IMR-90 (cell line): ENCODE data around the gene ARL13A. TPM values are rescaled to one million over a fixed set of nuclear protein-coding genes. Genes with fewer than 3 reads are reported as not detected.

Experiments
- ATAC-seq: fragments of 200-7000 bp; cut with Tn5 transposase; 2 replicates; pipeline ENCODE4 v1.9.1; 2020; ENCODE audit warnings: low read depth, mild to moderate bottlenecking, moderate library complexity
- BruUV-seq: library from RNA; stranded (reverse); fragments of 400-500 nt; replicated peaks from 2 replicates; lab custom pipeline; 2021; lab: Mats Ljungman, UMichigan
- CTCF ChIA-PET: fragments of 300-600 bp; formaldehyde crosslinking; extraction: SDS; loops from one replicate; lab custom pipeline; 2021; ENCODE audit warnings: antibody characterized with exemption; lab: Yijun Ruan, JAX
- POLR2A ChIA-PET: fragments of 300-600 bp; sonication (Branson Sonifier 250); formaldehyde crosslinking; loops from one replicate; lab custom pipeline; 2022; ENCODE audit warnings: antibody characterized with exemption; ENCODE audit not compliant: unreplicated experiment; lab: Charles Lee
- DNase-seq: peaks from one replicate; pipeline ENCODE4 v3.0.0; 2013
- H2AFZ ChIP-seq: replicated peaks from 2 replicates; pipeline ENCODE3; 2013; ENCODE audit warnings: low read length, mild to moderate bottlenecking; ENCODE audit not compliant: poor library complexity
- H2AK5ac ChIP-seq: 2 replicates; pipeline ENCODE4 v1.6.1; 2013; ENCODE audit warnings: low read depth, low read length, inconsistent platforms
- H2AK9ac ChIP-seq: replicated peaks from 2 replicates; pipeline ENCODE3; 2013; ENCODE audit warnings: mild to moderate bottlenecking, low read depth, low read length, moderate library complexity; ENCODE audit not compliant: poor library complexity
- H2BK120ac ChIP-seq: 2 replicates; pipeline ENCODE4 v1.6.1; 2013; ENCODE audit warnings: low read depth, low read length, inconsistent platforms
- H2BK15ac ChIP-seq: 3 replicates; pipeline ENCODE4 v1.6.1; 2013; ENCODE audit warnings: low read depth, low read length, inconsistent platforms
- H2BK20ac ChIP-seq: 2 replicates; pipeline ENCODE4 v1.6.1; 2013; ENCODE audit warnings: low read depth, mild to moderate bottlenecking, inconsistent platforms, low read length, moderate library complexity
- H2BK5ac ChIP-seq: 2 replicates; pipeline ENCODE4 v1.6.1; 2013; ENCODE audit warnings: mild to moderate bottlenecking, low read depth, low read length, inconsistent platforms; ENCODE audit not compliant: poor library complexity, severe bottlenecking
- H3K14ac ChIP-seq: replicated peaks from 2 replicates; pipeline ENCODE4 v1.6.1; 2013; ENCODE audit warnings: low read depth, low read length, inconsistent platforms
- H3K18ac ChIP-seq: 2 replicates; pipeline ENCODE4 v1.6.1; 2013; ENCODE audit warnings: low read depth, low read length, control low read depth
- H3K23ac ChIP-seq: 2 replicates; pipeline ENCODE4 v1.6.1; 2013; ENCODE audit warnings: low read depth, low read length, inconsistent platforms
- H3K27ac ChIP-seq: 2 replicates; pipeline ENCODE4 v1.5.1; 2013; ENCODE audit warnings: mild to moderate bottlenecking, control low read depth, low read length; ENCODE audit not compliant: insufficient read depth
- H3K27me3 ChIP-seq: 2 replicates; pipeline ENCODE4 v1.6.1; 2013; ENCODE audit warnings: low read length; ENCODE audit not compliant: control insufficient read depth, insufficient read depth
- H3K36me3 ChIP-seq: 2 replicates; pipeline ENCODE4 v1.6.1; 2013; ENCODE audit warnings: low read length, mixed read lengths; ENCODE audit not compliant: control insufficient read depth, insufficient read depth
- H3K4ac ChIP-seq: 2 replicates; pipeline ENCODE4 v1.6.1; 2013; ENCODE audit warnings: low read depth, low read length, inconsistent platforms
- H3K4me1 ChIP-seq: 2 replicates; pipeline ENCODE4 v1.6.1; 2013; ENCODE audit warnings: low read length, mixed read lengths; ENCODE audit not compliant: control insufficient read depth, insufficient read depth
- H3K4me2 ChIP-seq: 2 replicates; pipeline ENCODE4 v1.6.1; 2013; ENCODE audit warnings: low read depth, mild to moderate bottlenecking, control low read depth, low read length, moderate library complexity
- H3K4me3 ChIP-seq: 2 replicates; pipeline ENCODE4 v1.5.1; 2013; ENCODE audit warnings: low read depth, mild to moderate bottlenecking, control low read depth, low read length, moderate library complexity; ENCODE audit not compliant: insufficient read depth
- H3K56ac ChIP-seq: 2 replicates; pipeline ENCODE4 v1.6.1; 2013; ENCODE audit warnings: low read length, inconsistent platforms; ENCODE audit not compliant: insufficient read depth; ENCODE audit errors: extremely low read depth
- H3K79me1 ChIP-seq, 2 experiments: 2 replicates each; pipeline ENCODE4 v1.6.1; 2013; ENCODE audit warnings: low read length in 2 of 2, inconsistent platforms in 1 of 2, low read depth in 1 of 2
- H3K9ac ChIP-seq: 2 replicates; pipeline ENCODE4 v1.6.1; 2013; ENCODE audit warnings: low read depth, low read length, control low read depth
- H3K9me1 ChIP-seq: 2 replicates; pipeline ENCODE4 v1.6.1; 2013; ENCODE audit warnings: low read length, inconsistent platforms; ENCODE audit not compliant: insufficient read depth
- H3K9me3 ChIP-seq: 2 replicates; pipeline ENCODE4 v1.6.1; 2013; ENCODE audit warnings: low read length; ENCODE audit not compliant: control insufficient read depth, insufficient read depth
- H4K20me1 ChIP-seq: 2 replicates; pipeline ENCODE4 v1.6.1; 2013; ENCODE audit warnings: low read length, inconsistent platforms; ENCODE audit not compliant: insufficient read depth
- H4K5ac ChIP-seq: 2 replicates; pipeline ENCODE4 v1.6.1; 2013; ENCODE audit warnings: mild to moderate bottlenecking, low read depth, low read length, control low read depth
- H4K8ac ChIP-seq, 2 experiments: 2 replicates each; pipeline ENCODE4 v1.6.1; 2013; ENCODE audit warnings: low read depth in 2 of 2, low read length in 2 of 2, control low read depth in 1 of 2, inconsistent platforms in 1 of 2
- H4K91ac ChIP-seq: 2 replicates; pipeline ENCODE4 v1.6.1; 2013; ENCODE audit warnings: low read depth, low read length, inconsistent platforms; ENCODE audit not compliant: insufficient read depth
- BHLHE40 ChIP-seq: fragments of 150-350 bp; IDR thresholded peaks from 2 replicates; pipeline ENCODE4 v1.6.1; 2016; ENCODE audit warnings: mild to moderate bottlenecking, low read depth, low read length
- CEBPB ChIP-seq: IDR thresholded peaks from 2 replicates; pipeline ENCODE4 v1.6.1; 2012; ENCODE audit warnings: low read depth, low read length, improper control_type of control experiment
- CHD1 ChIP-seq: IDR thresholded peaks from 2 replicates; pipeline ENCODE4 v1.6.1; 2012; ENCODE audit warnings: low read depth, low read length, improper control_type of control experiment
- CTCF ChIP-seq: conservative IDR thresholded peaks from 2 replicates; pipeline ENCODE4 v1.5.1; 2012; ENCODE audit warnings: mild to moderate bottlenecking, low read depth, low read length, improper control_type of control experiment
- ELK1 ChIP-seq: fragments of 150-350 bp; IDR thresholded peaks from 2 replicates; pipeline ENCODE4 v1.6.1; 2016; ENCODE audit warnings: low read depth, mild to moderate bottlenecking, low read length, moderate library complexity, borderline replicate concordance
- FOS ChIP-seq: fragments of 150-350 bp; IDR thresholded peaks from 2 replicates; pipeline ENCODE4 v1.6.1; 2016; ENCODE audit warnings: low read depth, low read length
- MAFK ChIP-seq: IDR thresholded peaks from 2 replicates; pipeline ENCODE4 v1.6.1; 2012; ENCODE audit warnings: low read depth, low read length, improper control_type of control experiment
- MAZ ChIP-seq: IDR thresholded peaks from 2 replicates; pipeline ENCODE4 v1.6.1; 2012; ENCODE audit warnings: low read depth, mild to moderate bottlenecking, low read length, improper control_type of control experiment, moderate library complexity, borderline replicate concordance
- MXI1 ChIP-seq: IDR thresholded peaks from 2 replicates; pipeline ENCODE4 v1.6.1; 2012; ENCODE audit warnings: low read depth, mild to moderate bottlenecking, low read length, moderate library complexity, borderline replicate concordance
- NFE2L2 ChIP-seq: fragments of 150-350 bp; IDR thresholded peaks from 2 replicates; pipeline ENCODE4 v1.6.1; 2016; ENCODE audit warnings: low read depth, mild to moderate bottlenecking, low read length
- POLR2A ChIP-seq: IDR thresholded peaks from 2 replicates; pipeline ENCODE4 v1.6.1; 2012; ENCODE audit warnings: mild to moderate bottlenecking, low read depth, low read length
- RAD21 ChIP-seq: IDR thresholded peaks from 2 replicates; pipeline ENCODE4 v1.6.1; 2012; ENCODE audit warnings: low read length, improper control_type of control experiment
- RCOR1 ChIP-seq: IDR thresholded peaks from 2 replicates; pipeline ENCODE4 v1.6.1; 2012; ENCODE audit warnings: mild to moderate bottlenecking, low read length, improper control_type of control experiment; ENCODE audit not compliant: insufficient replicate concordance
- RFX5 ChIP-seq: IDR thresholded peaks from 2 replicates; pipeline ENCODE4 v1.8.0; 2012; ENCODE audit warnings: low read depth, mild to moderate bottlenecking, low read length, moderate library complexity
- WGBS, 2 experiments: methylation state at CpG; one replicate each; pipeline versions ENCODE4 v1.1.5 to v1.1.7; 2013; ENCODE audit warnings: missing lambda C conversion rate in 2 of 2; ENCODE audit not compliant: insufficient read length in 1 of 2; ENCODE audit errors: extremely low coverage in 2 of 2; 5-methylcytosine and 5-hydroxymethylcytosine counted together
- dilution Hi-C: fragments of 300-500 bp; cut with HindIII; formaldehyde crosslinking; loops from one replicate; pipeline ENCODE4 v1.14.3; 2018; ENCODE audit warnings: low sequenced_read_pairs; ENCODE audit not compliant: unreplicated experiment
- in situ Hi-C: fragments of 300-500 bp; cut with MboI; formaldehyde crosslinking; loops from 3 replicates; pipeline ENCODE4 v1.14.3; 2019; ENCODE audit warnings: low sequenced_read_pairs, inconsistent platforms, mixed read lengths
- intact Hi-C: fragments of 100-400 bp; cut with micrococcal nuclease; formaldehyde crosslinking; loops from 2 replicates; pipeline ENCODE4 v1.10.0; 2022
- polyA plus RNA-seq, 3 experiments: library from polyadenylated mRNA; depleted of rRNA; stranded (reverse); fragments of >200 nt; gene quantifications; 2 replicates each; pipeline ENCODE4 v1.2.3, GENCODE V29; 2012; ENCODE audit warnings: low replicate concordance in 1 of 3
- total RNA-seq: library from RNA; depleted of rRNA; stranded (reverse); fragments of >200 nt; gene quantifications from 2 replicates; pipeline ENCODE4 v1.2.3, GENCODE V29; 2012
- TF ChIP-seq, protein P1 (sequence below): fragments of 150-350 bp; IDR thresholded peaks from 2 replicates; pipeline ENCODE4 v1.6.1; 2017; ENCODE audit warnings: mild to moderate bottlenecking, antibody characterized with exemption, low read length, low read depth

Gene ARL13A
- total and polyA plus RNA-seq, 2 of the 4 experiments (the other 2 are of a cell fraction): not detected

DNA sequence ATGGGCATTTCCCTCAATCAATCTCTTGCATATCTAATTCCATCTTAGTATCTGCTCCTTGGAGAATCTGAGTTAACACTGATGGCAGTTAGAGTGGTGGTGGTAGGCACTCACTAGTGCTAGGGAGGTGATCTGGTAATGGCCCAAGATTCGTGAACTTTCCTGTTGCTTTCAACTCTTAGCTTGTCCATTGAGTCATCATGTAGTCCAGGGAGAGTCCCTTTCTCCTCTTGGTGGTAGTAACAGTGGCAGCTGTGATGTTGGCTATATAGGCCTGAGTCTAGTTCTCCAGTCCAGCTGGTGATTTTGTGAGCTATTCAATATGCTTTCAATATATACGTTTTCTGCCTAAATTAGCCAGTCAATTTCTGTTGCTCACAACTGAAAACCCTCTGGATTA is 33.7 kb upstream of the ARL13A start:
- no peak overlapping the region for H3K14ac ChIP-seq
- in situ Hi-C loops: no loop called here
- H3K4me1 ChIP-seq: no peaks in the 10 kb centered on the region
- H4K5ac ChIP-seq: no peak overlapping the region
- ATAC-seq (no peak), DNase-seq (no peak)
- BruUV-seq: no TSS peak
- intact Hi-C loops: no loop called here
- no peak overlapping the region for H3K4me2 ChIP-seq
- H3K4ac ChIP-seq: no peak overlapping the region
- no peak overlapping the region for H3K9ac ChIP-seq
- H3K27ac ChIP-seq: no peak overlapping the region
- H4K8ac ChIP-seq: no peak overlapping the region
- no peak overlapping the region for H2AK9ac ChIP-seq
- H2BK20ac ChIP-seq: no peak overlapping the region
- no CpG with 5 or more reads among the region's 2 CpGs for WGBS, 2 experiments
- ChIA-PET POLR2A (no interaction called here), CTCF (no interaction called here)
- no peaks in the 10 kb centered on the region for H3K9me1 ChIP-seq
- TF ChIP-seq MAFK (no peak), ELK1 (no peak), MAZ (no peak), BHLHE40 (no peak), RFX5 (no peak), NFE2L2 (no peak), RCOR1 (no peak), MXI1 (no peak), FOS (no peak), RAD21 (no peak), CEBPB (no peak), CTCF (no peak), POLR2A (no peak), CHD1 (no peak)
- TF ChIP-seq, protein P1, sequence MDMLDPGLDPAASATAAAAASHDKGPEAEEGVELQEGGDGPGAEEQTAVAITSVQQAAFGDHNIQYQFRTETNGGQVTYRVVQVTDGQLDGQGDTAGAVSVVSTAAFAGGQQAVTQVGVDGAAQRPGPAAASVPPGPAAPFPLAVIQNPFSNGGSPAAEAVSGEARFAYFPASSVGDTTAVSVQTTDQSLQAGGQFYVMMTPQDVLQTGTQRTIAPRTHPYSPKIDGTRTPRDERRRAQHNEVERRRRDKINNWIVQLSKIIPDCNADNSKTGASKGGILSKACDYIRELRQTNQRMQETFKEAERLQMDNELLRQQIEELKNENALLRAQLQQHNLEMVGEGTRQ: no peak
- peaks cover 6% of the 10 kb centered on the region for H3K9me3 ChIP-seq
- no peak overlapping the region for H3K18ac ChIP-seq
- no peak overlapping the region for H3K4me3 ChIP-seq
- no peak overlapping the region for H3K23ac ChIP-seq
- H2BK15ac ChIP-seq: no peak overlapping the region
- H4K91ac ChIP-seq: no peak overlapping the region
- H3K27me3 ChIP-seq: peaks cover 5% of the 10 kb centered on the region
- H2BK5ac ChIP-seq: no peak overlapping the region
- no peak overlapping the region for H3K56ac ChIP-seq
- no peak overlapping the region for H2AFZ ChIP-seq
- dilution Hi-C loops: no loop called here
- no peak overlapping the region for H2BK120ac ChIP-seq
- H3K79me1 ChIP-seq: no peaks in the 10 kb centered on the region
- no peaks in the 10 kb centered on the region for H4K20me1 ChIP-seq
- no peaks in the 10 kb centered on the region for H3K36me3 ChIP-seq
- no peak overlapping the region for H2AK5ac ChIP-seq
